IMR-90 (cell line): Measurements from ENCODE around the gene KCNN3. TPM values are rescaled to one million over a fixed set of nuclear protein-coding genes. Genes with fewer than 3 reads are reported as not detected.

Experiments used
- ATAC-seq: fragments of 200-7000 bp; cut with Tn5 transposase; 2 replicates; pipeline ENCODE4 v1.9.1; 2020; ENCODE audit warnings: low read depth, mild to moderate bottlenecking, moderate library complexity
- BruUV-seq: library from RNA; stranded (reverse); fragments of 400-500 nt; replicated peaks from 2 replicates; lab custom pipeline; 2021; lab: Mats Ljungman, UMichigan
- CTCF ChIA-PET: fragments of 300-600 bp; formaldehyde crosslinking; extraction: SDS; loops from one replicate; lab custom pipeline; 2021; ENCODE audit warnings: antibody characterized with exemption; lab: Yijun Ruan, JAX
- POLR2A ChIA-PET: fragments of 300-600 bp; sonication (Branson Sonifier 250); formaldehyde crosslinking; loops from one replicate; lab custom pipeline; 2022; ENCODE audit warnings: antibody characterized with exemption; ENCODE audit not compliant: unreplicated experiment; lab: Charles Lee
- DNase-seq: peaks from one replicate; pipeline ENCODE4 v3.0.0; 2013
- H2AFZ ChIP-seq: replicated peaks from 2 replicates; pipeline ENCODE3; 2013; ENCODE audit warnings: low read length, mild to moderate bottlenecking; ENCODE audit not compliant: poor library complexity
- H2AK5ac ChIP-seq: 2 replicates; pipeline ENCODE4 v1.6.1; 2013; ENCODE audit warnings: low read depth, low read length, inconsistent platforms
- H2AK9ac ChIP-seq: replicated peaks from 2 replicates; pipeline ENCODE3; 2013; ENCODE audit warnings: mild to moderate bottlenecking, low read depth, low read length, moderate library complexity; ENCODE audit not compliant: poor library complexity
- H2BK120ac ChIP-seq: 2 replicates; pipeline ENCODE4 v1.6.1; 2013; ENCODE audit warnings: low read depth, low read length, inconsistent platforms
- H2BK15ac ChIP-seq: 3 replicates; pipeline ENCODE4 v1.6.1; 2013; ENCODE audit warnings: low read depth, low read length, inconsistent platforms
- H2BK20ac ChIP-seq: 2 replicates; pipeline ENCODE4 v1.6.1; 2013; ENCODE audit warnings: low read depth, mild to moderate bottlenecking, inconsistent platforms, low read length, moderate library complexity
- H2BK5ac ChIP-seq: 2 replicates; pipeline ENCODE4 v1.6.1; 2013; ENCODE audit warnings: mild to moderate bottlenecking, low read depth, low read length, inconsistent platforms; ENCODE audit not compliant: poor library complexity, severe bottlenecking
- H3K14ac ChIP-seq: replicated peaks from 2 replicates; pipeline ENCODE4 v1.6.1; 2013; ENCODE audit warnings: low read depth, low read length, inconsistent platforms
- H3K18ac ChIP-seq: 2 replicates; pipeline ENCODE4 v1.6.1; 2013; ENCODE audit warnings: low read depth, low read length, control low read depth
- H3K23ac ChIP-seq: 2 replicates; pipeline ENCODE4 v1.6.1; 2013; ENCODE audit warnings: low read depth, low read length, inconsistent platforms
- H3K27ac ChIP-seq: 2 replicates; pipeline ENCODE4 v1.5.1; 2013; ENCODE audit warnings: mild to moderate bottlenecking, control low read depth, low read length; ENCODE audit not compliant: insufficient read depth
- H3K27me3 ChIP-seq: 2 replicates; pipeline ENCODE4 v1.6.1; 2013; ENCODE audit warnings: low read length; ENCODE audit not compliant: control insufficient read depth, insufficient read depth
- H3K36me3 ChIP-seq: 2 replicates; pipeline ENCODE4 v1.6.1; 2013; ENCODE audit warnings: low read length, mixed read lengths; ENCODE audit not compliant: control insufficient read depth, insufficient read depth
- H3K4ac ChIP-seq: 2 replicates; pipeline ENCODE4 v1.6.1; 2013; ENCODE audit warnings: low read depth, low read length, inconsistent platforms
- H3K4me1 ChIP-seq: 2 replicates; pipeline ENCODE4 v1.6.1; 2013; ENCODE audit warnings: low read length, mixed read lengths; ENCODE audit not compliant: control insufficient read depth, insufficient read depth
- H3K4me2 ChIP-seq: 2 replicates; pipeline ENCODE4 v1.6.1; 2013; ENCODE audit warnings: low read depth, mild to moderate bottlenecking, control low read depth, low read length, moderate library complexity
- H3K4me3 ChIP-seq: 2 replicates; pipeline ENCODE4 v1.5.1; 2013; ENCODE audit warnings: low read depth, mild to moderate bottlenecking, control low read depth, low read length, moderate library complexity; ENCODE audit not compliant: insufficient read depth
- H3K56ac ChIP-seq: 2 replicates; pipeline ENCODE4 v1.6.1; 2013; ENCODE audit warnings: low read length, inconsistent platforms; ENCODE audit not compliant: insufficient read depth; ENCODE audit errors: extremely low read depth
- H3K79me1 ChIP-seq, 2 experiments: 2 replicates each; pipeline ENCODE4 v1.6.1; 2013; ENCODE audit warnings: low read length in 2 of 2, inconsistent platforms in 1 of 2, low read depth in 1 of 2
- H3K9ac ChIP-seq: 2 replicates; pipeline ENCODE4 v1.6.1; 2013; ENCODE audit warnings: low read depth, low read length, control low read depth
- H3K9me1 ChIP-seq: 2 replicates; pipeline ENCODE4 v1.6.1; 2013; ENCODE audit warnings: low read length, inconsistent platforms; ENCODE audit not compliant: insufficient read depth
- H3K9me3 ChIP-seq: 2 replicates; pipeline ENCODE4 v1.6.1; 2013; ENCODE audit warnings: low read length; ENCODE audit not compliant: control insufficient read depth, insufficient read depth
- H4K20me1 ChIP-seq: 2 replicates; pipeline ENCODE4 v1.6.1; 2013; ENCODE audit warnings: low read length, inconsistent platforms; ENCODE audit not compliant: insufficient read depth
- H4K5ac ChIP-seq: 2 replicates; pipeline ENCODE4 v1.6.1; 2013; ENCODE audit warnings: mild to moderate bottlenecking, low read depth, low read length, control low read depth
- H4K8ac ChIP-seq, 2 experiments: 2 replicates each; pipeline ENCODE4 v1.6.1; 2013; ENCODE audit warnings: low read depth in 2 of 2, low read length in 2 of 2, control low read depth in 1 of 2, inconsistent platforms in 1 of 2
- H4K91ac ChIP-seq: 2 replicates; pipeline ENCODE4 v1.6.1; 2013; ENCODE audit warnings: low read depth, low read length, inconsistent platforms; ENCODE audit not compliant: insufficient read depth
- BHLHE40 ChIP-seq: fragments of 150-350 bp; IDR thresholded peaks from 2 replicates; pipeline ENCODE4 v1.6.1; 2016; ENCODE audit warnings: mild to moderate bottlenecking, low read depth, low read length
- CHD1 ChIP-seq: IDR thresholded peaks from 2 replicates; pipeline ENCODE4 v1.6.1; 2012; ENCODE audit warnings: low read depth, low read length, improper control_type of control experiment
- MAZ ChIP-seq: IDR thresholded peaks from 2 replicates; pipeline ENCODE4 v1.6.1; 2012; ENCODE audit warnings: low read depth, mild to moderate bottlenecking, low read length, improper control_type of control experiment, moderate library complexity, borderline replicate concordance
- NFE2L2 ChIP-seq: fragments of 150-350 bp; IDR thresholded peaks from 2 replicates; pipeline ENCODE4 v1.6.1; 2016; ENCODE audit warnings: low read depth, mild to moderate bottlenecking, low read length
- POLR2A ChIP-seq: IDR thresholded peaks from 2 replicates; pipeline ENCODE4 v1.6.1; 2012; ENCODE audit warnings: mild to moderate bottlenecking, low read depth, low read length
- RCOR1 ChIP-seq: IDR thresholded peaks from 2 replicates; pipeline ENCODE4 v1.6.1; 2012; ENCODE audit warnings: mild to moderate bottlenecking, low read length, improper control_type of control experiment; ENCODE audit not compliant: insufficient replicate concordance
- RFX5 ChIP-seq: IDR thresholded peaks from 2 replicates; pipeline ENCODE4 v1.8.0; 2012; ENCODE audit warnings: low read depth, mild to moderate bottlenecking, low read length, moderate library complexity
- SMC3 ChIP-seq: fragments of 150-350 bp; IDR thresholded peaks from 2 replicates; pipeline ENCODE4 v1.6.1; 2016; ENCODE audit warnings: low read depth, mild to moderate bottlenecking, antibody characterized with exemption, low read length, moderate library complexity
- WGBS, 2 experiments: methylation state at CpG; one replicate each; pipeline versions ENCODE4 v1.1.5 to v1.1.7; 2013; ENCODE audit warnings: missing lambda C conversion rate in 2 of 2; ENCODE audit not compliant: insufficient read length in 1 of 2; ENCODE audit errors: extremely low coverage in 2 of 2; 5-methylcytosine and 5-hydroxymethylcytosine counted together
- dilution Hi-C: fragments of 300-500 bp; cut with HindIII; formaldehyde crosslinking; loops from one replicate; pipeline ENCODE4 v1.14.3; 2018; ENCODE audit warnings: low sequenced_read_pairs; ENCODE audit not compliant: unreplicated experiment
- in situ Hi-C: fragments of 300-500 bp; cut with MboI; formaldehyde crosslinking; loops from 3 replicates; pipeline ENCODE4 v1.14.3; 2019; ENCODE audit warnings: low sequenced_read_pairs, inconsistent platforms, mixed read lengths
- intact Hi-C: fragments of 100-400 bp; cut with micrococcal nuclease; formaldehyde crosslinking; loops from 2 replicates; pipeline ENCODE4 v1.10.0; 2022
- polyA plus RNA-seq, 3 experiments: library from polyadenylated mRNA; depleted of rRNA; stranded (reverse); fragments of >200 nt; gene quantifications; 2 replicates each; pipeline ENCODE4 v1.2.3, GENCODE V29; 2012; ENCODE audit warnings: low replicate concordance in 1 of 3
- total RNA-seq: library from RNA; depleted of rRNA; stranded (reverse); fragments of >200 nt; gene quantifications from 2 replicates; pipeline ENCODE4 v1.2.3, GENCODE V29; 2012
- TF ChIP-seq, protein P1 (sequence below): fragments of 150-350 bp; IDR thresholded peaks from 2 replicates; pipeline ENCODE4 v1.6.1; 2017; ENCODE audit warnings: mild to moderate bottlenecking, antibody characterized with exemption, low read length, low read depth
- TF ChIP-seq, protein P2 (sequence below): conservative IDR thresholded peaks from 2 replicates; pipeline ENCODE4 v1.5.1; 2012; ENCODE audit warnings: mild to moderate bottlenecking, low read depth, low read length, improper control_type of control experiment
- TF ChIP-seq, protein P3 (sequence below): fragments of 150-350 bp; IDR thresholded peaks from 2 replicates; pipeline ENCODE4 v1.6.1; 2016; ENCODE audit warnings: low read depth, mild to moderate bottlenecking, low read length, moderate library complexity, borderline replicate concordance

KCNN3 gene
- total and polyA plus RNA-seq, 2 of the 4 experiments (the other 2 are of a cell fraction) = 0.02 TPM; not detected in 1

DNA sequence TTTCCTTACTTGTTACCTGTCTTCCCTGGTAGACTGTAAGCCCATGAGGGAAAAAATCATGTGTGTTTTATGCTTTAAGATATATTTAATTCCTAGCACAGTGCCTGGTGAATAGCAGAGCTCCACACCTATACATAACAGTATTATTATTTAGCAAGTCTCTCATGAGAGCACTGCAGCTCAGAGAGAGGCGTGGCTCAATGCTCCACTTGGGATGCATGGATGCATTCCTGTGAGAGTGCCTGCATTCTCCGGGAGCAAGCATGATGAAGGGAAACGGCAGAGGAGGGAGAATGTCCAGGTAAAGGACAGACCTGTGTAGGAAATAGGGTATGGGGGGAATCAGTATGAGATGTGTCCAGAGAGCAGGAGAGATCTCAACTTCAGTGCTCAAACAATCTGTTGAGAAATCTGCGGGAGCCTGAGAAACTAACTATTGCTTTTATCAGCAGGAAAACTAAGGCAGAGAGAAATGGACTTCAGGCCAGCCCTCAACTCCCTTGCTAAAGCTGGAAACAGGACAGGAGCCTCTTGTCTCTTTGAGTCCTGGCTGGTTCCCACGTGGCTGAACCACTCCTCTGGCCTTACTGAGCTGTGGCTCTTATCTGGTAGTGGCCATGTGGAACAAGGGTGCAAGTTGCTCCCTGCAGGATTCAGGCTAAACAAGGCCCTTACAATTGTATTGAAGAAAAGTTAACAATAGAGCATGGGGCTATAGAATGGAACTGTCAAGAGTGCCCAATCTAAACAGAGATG lies 113.1 kb downstream of the KCNN3 start:
- POLR2A ChIA-PET = no interaction called here
- intact Hi-C loops = no loop called here

More for the DNA sequence above, 113.1 kb downstream of the KCNN3 start:
- Histone ChIP-seq H3K79me1 (no peaks in the 10 kb centered on the region), H3K4ac (no peak overlapping the region), H3K4me3 (no peak overlapping the region), H3K4me2 (no peak overlapping the region), H3K27ac (no peak overlapping the region), H2BK15ac (no peak overlapping the region), H3K56ac (no peak overlapping the region), H4K8ac (no peak overlapping the region), H3K14ac (no peak overlapping the region), H2AK5ac (no peak overlapping the region), H3K36me3 (no peaks in the 10 kb centered on the region), H3K27me3 (peaks cover 59% of the 10 kb centered on the region), H2BK20ac (no peak overlapping the region), H2AFZ (no peak overlapping the region), H3K18ac (no peak overlapping the region), H3K4me1 (no peaks in the 10 kb centered on the region), H4K91ac (no peak overlapping the region), H4K20me1 (no peaks in the 10 kb centered on the region), H3K23ac (no peak overlapping the region), H3K9me1 (no peaks in the 10 kb centered on the region), H2AK9ac (no peak overlapping the region), H2BK120ac (no peak overlapping the region), H4K5ac (no peak overlapping the region), H2BK5ac (no peak overlapping the region), H3K9ac (no peak overlapping the region), H3K9me3 (peaks cover 2% of the 10 kb centered on the region; the same call in 1 of the 2 replicates)
- WGBS, 2 experiments = no CpG with 5 or more reads among the region's 5 CpGs
- dilution Hi-C loops = no loop called here
- CTCF ChIA-PET = no interaction called here
- in situ Hi-C loops = no loop called here
- TF ChIP-seq, protein P1, sequence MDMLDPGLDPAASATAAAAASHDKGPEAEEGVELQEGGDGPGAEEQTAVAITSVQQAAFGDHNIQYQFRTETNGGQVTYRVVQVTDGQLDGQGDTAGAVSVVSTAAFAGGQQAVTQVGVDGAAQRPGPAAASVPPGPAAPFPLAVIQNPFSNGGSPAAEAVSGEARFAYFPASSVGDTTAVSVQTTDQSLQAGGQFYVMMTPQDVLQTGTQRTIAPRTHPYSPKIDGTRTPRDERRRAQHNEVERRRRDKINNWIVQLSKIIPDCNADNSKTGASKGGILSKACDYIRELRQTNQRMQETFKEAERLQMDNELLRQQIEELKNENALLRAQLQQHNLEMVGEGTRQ = no peak
- TF ChIP-seq, protein P2, sequence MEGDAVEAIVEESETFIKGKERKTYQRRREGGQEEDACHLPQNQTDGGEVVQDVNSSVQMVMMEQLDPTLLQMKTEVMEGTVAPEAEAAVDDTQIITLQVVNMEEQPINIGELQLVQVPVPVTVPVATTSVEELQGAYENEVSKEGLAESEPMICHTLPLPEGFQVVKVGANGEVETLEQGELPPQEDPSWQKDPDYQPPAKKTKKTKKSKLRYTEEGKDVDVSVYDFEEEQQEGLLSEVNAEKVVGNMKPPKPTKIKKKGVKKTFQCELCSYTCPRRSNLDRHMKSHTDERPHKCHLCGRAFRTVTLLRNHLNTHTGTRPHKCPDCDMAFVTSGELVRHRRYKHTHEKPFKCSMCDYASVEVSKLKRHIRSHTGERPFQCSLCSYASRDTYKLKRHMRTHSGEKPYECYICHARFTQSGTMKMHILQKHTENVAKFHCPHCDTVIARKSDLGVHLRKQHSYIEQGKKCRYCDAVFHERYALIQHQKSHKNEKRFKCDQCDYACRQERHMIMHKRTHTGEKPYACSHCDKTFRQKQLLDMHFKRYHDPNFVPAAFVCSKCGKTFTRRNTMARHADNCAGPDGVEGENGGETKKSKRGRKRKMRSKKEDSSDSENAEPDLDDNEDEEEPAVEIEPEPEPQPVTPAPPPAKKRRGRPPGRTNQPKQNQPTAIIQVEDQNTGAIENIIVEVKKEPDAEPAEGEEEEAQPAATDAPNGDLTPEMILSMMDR = no peak
- TF ChIP-seq RCOR1 = no peak
- TF ChIP-seq MAZ = no peak
- no peak for TF ChIP-seq SMC3
- TF ChIP-seq POLR2A = no peak
- TF ChIP-seq, protein P3, sequence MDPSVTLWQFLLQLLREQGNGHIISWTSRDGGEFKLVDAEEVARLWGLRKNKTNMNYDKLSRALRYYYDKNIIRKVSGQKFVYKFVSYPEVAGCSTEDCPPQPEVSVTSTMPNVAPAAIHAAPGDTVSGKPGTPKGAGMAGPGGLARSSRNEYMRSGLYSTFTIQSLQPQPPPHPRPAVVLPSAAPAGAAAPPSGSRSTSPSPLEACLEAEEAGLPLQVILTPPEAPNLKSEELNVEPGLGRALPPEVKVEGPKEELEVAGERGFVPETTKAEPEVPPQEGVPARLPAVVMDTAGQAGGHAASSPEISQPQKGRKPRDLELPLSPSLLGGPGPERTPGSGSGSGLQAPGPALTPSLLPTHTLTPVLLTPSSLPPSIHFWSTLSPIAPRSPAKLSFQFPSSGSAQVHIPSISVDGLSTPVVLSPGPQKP = no peak
- TF ChIP-seq BHLHE40 = no peak
- no peak for TF ChIP-seq NFE2L2
- no peak for TF ChIP-seq RFX5
- TF ChIP-seq CHD1 = no peak
- BruUV-seq = no TSS peak
- ATAC-seq (no peak), DNase-seq (no peak)
